ENCODE data around the gene TCF25.

The TCF25 gene

GRCh38 chr16:89880477-89881367 lies 7.3 kb downstream of the TCF25 start:
- DNase-seq = no peak

GRCh38 chr16:89881368-89881730 lies 8.0 kb downstream of the TCF25 start:
- no peak for DNase-seq

- no peak for DNase-seq
These were observed 10.1 kb downstream of the TCF25 start for GRCh38 chr16:89883346-89884040.

GRCh38 chr16:89884041-89884421 lies 10.6 kb downstream of the TCF25 start:
- DNase-seq = no peak

GRCh38 chr16:89887243-89887642 lies 13.9 kb downstream of the TCF25 start:
- DNase-seq = no peak

GRCh38 chr16:89890200-89890599 lies 16.8 kb downstream of the TCF25 start:
- no peak for DNase-seq

- no peak for DNase-seq
These were observed 17.7 kb downstream of the TCF25 start for GRCh38 chr16:89890886-89891657.

GRCh38 chr16:89892055-89892630 lies 18.8 kb downstream of the TCF25 start:
- no peak for DNase-seq

- DNase-seq = no peak
These were observed 19.2 kb downstream of the TCF25 start for GRCh38 chr16:89892635-89893034.

- no peak for DNase-seq
These were observed 20.5 kb downstream of the TCF25 start for GRCh38 chr16:89893642-89894548.

- no peak for DNase-seq
These were observed 22.3 kb downstream of the TCF25 start for GRCh38 chr16:89895482-89896250.

- no peak for DNase-seq
These were observed 23.8 kb downstream of the TCF25 start for GRCh38 chr16:89897204-89897603.

GRCh38 chr16:89898201-89898967 lies 25.0 kb downstream of the TCF25 start:
- DNase-seq = no peak

GRCh38 chr16:89899879-89900481 lies 26.6 kb downstream of the TCF25 start:
- DNase-seq = no peak

GRCh38 chr16:89900885-89901284 lies 27.5 kb downstream of the TCF25 start:
- DNase-seq = no peak

- no peak for DNase-seq
These were observed 29.6 kb downstream of the TCF25 start for GRCh38 chr16:89902980-89903379.

- no peak for DNase-seq
These were observed 30.6 kb downstream of the TCF25 start for GRCh38 chr16:89903908-89904515.

- no peak for DNase-seq
These were observed 31.5 kb downstream of the TCF25 start for GRCh38 chr16:89904606-89905510.

All from SW 1271 (cell line).